Caco-2 (cell line): ENCODE results near the gene FCGR2B. TPM values are rescaled to one million over a fixed set of nuclear protein-coding genes. Genes with fewer than 3 reads are reported as not detected.
A peak's percentile ranks its signal among the peaks of the same experiment; 100 is the strongest.

Experiments used
- BruUV-seq: library from RNA; stranded (reverse); fragments of 400-500 nt; replicated peaks from 2 replicates; lab custom pipeline; 2021; lab: Mats Ljungman, UMichigan
- CTCF ChIA-PET: fragments of 300-600 bp; sonication (Branson Sonifier 250); formaldehyde crosslinking; loops from one replicate; lab custom pipeline; 2022; ENCODE audit warnings: antibody characterized with exemption; lab: Charles Lee
- POLR2A ChIA-PET: fragments of 300-600 bp; sonication (Branson Sonifier 250); formaldehyde crosslinking; loops from one replicate; lab custom pipeline; 2022; ENCODE audit warnings: antibody characterized with exemption; lab: Charles Lee
- DNase-seq, 2 experiments: peaks; one replicate each; pipeline versions ENCODE4 v3.0.0 to v3.0.0-alpha.2; 2020 to 2022
- H3K27me3 ChIP-seq: replicated peaks from 2 replicates; pipeline ENCODE4 v1.6.0; 2011; ENCODE audit warnings: low read length; ENCODE audit not compliant: control insufficient read depth, insufficient read depth
- H3K36me3 ChIP-seq: 2 replicates; pipeline ENCODE4 v1.5.1; 2011; ENCODE audit warnings: low read length; ENCODE audit not compliant: control insufficient read depth, insufficient read depth
- H3K4me1 ChIP-seq: fragments of 250-450 bp; sonication (Bioruptor Pico); 2 replicates; pipeline ENCODE4 v1.5.1; 2020; ENCODE audit warnings: mild to moderate bottlenecking
- H3K4me3 ChIP-seq: 2 replicates; pipeline ENCODE4 v1.5.1; 2011; ENCODE audit warnings: low read depth, mild to moderate bottlenecking, control low read depth, low read length
- H3K9me3 ChIP-seq: fragments of 250-450 bp; sonication (Bioruptor Pico); 2 replicates; pipeline ENCODE4 v1.5.1; 2020; ENCODE audit warnings: mild to moderate bottlenecking, moderate library complexity
- H3K27ac Mint-ChIP-seq: one replicate; pipeline ENCODE4 v1.8.0; 2022; ENCODE audit warnings: mixed read lengths; ENCODE audit not compliant: unreplicated experiment
- H3K27me3 Mint-ChIP-seq: one replicate; pipeline ENCODE4 v1.8.0; 2022; ENCODE audit warnings: mixed read lengths; ENCODE audit not compliant: insufficient read depth, unreplicated experiment
- H3K36me3 Mint-ChIP-seq: one replicate; pipeline ENCODE4 v1.8.0; 2022; ENCODE audit warnings: mild to moderate bottlenecking, mixed read lengths; ENCODE audit not compliant: insufficient read depth, unreplicated experiment
- H3K4me1 Mint-ChIP-seq: one replicate; pipeline ENCODE4 v1.8.0; 2022; ENCODE audit warnings: low read depth, mixed read lengths; ENCODE audit not compliant: unreplicated experiment
- H3K4me3 Mint-ChIP-seq: one replicate; pipeline ENCODE4 v1.8.0; 2022; ENCODE audit warnings: mild to moderate bottlenecking, moderate library complexity, mixed read lengths; ENCODE audit not compliant: unreplicated experiment
- H3K9me3 Mint-ChIP-seq: one replicate; pipeline ENCODE4 v1.8.0; 2022; ENCODE audit warnings: mixed read lengths; ENCODE audit not compliant: unreplicated experiment
- CTCF ChIP-seq, 2 experiments: fragments of 200-600 bp in 1 of 2; IDR thresholded peaks; 1 replicate in 1 of 2; 2 replicates in 1 of 2; pipeline versions ENCODE4 v1.5.1 to v1.8.0; 2011 to 2022; ENCODE audit warnings: antibody characterized with exemption in 1 of 2, control low read depth in 1 of 2, inconsistent platforms in 1 of 2, low read depth in 1 of 2, low read length in 1 of 2, mild to moderate bottlenecking in 1 of 2, moderate library complexity in 1 of 2; ENCODE audit not compliant: insufficient read depth in 1 of 2, severe bottlenecking in 1 of 2, unreplicated experiment in 1 of 2
- intact Hi-C: fragments of 100-400 bp; cut with micrococcal nuclease; formaldehyde crosslinking; loops from one replicate; pipeline ENCODE4 v1.10.0; 2022; ENCODE audit not compliant: unreplicated experiment
- total RNA-seq: library from RNA; stranded (reverse); gene quantifications from 2 replicates; pipeline ENCODE4 v1.2.3, GENCODE V29; 2022

Gene FCGR2B
- total RNA-seq, 1 experiment from 2014 or later: not detected

- Mint-ChIP-seq H3K27me3 (peaks cover 8% of the 10 kb centered on the region), H3K36me3 (peaks cover 15% of the 10 kb centered on the region), H3K4me1 (peaks cover 7% of the 10 kb centered on the region), H3K9me3 (no peaks in the 10 kb centered on the region), H3K4me3 (peak overlapping the region; percentile 77), H3K27ac (no peak overlapping the region)
- BruUV-seq: no TSS peak
- DNase-seq: peak; percentile 80 to 92
- peak overlapping the region; percentile 82 for H3K4me3 ChIP-seq
- CTCF ChIA-PET: interaction anchor here (0.7 to 1.5 kb wide), 5 partner anchors 12 to 311 kb away, joined by 3 to 8 read pairs (median 3); partner anchors contain the start of gene DUSP12
- H3K27me3 ChIP-seq: no peaks in the 10 kb centered on the region
- H3K4me1 ChIP-seq: no peaks in the 10 kb centered on the region
- intact Hi-C loops: no loop called here
- POLR2A ChIA-PET: interaction anchor here (0.8 to 1.1 kb wide), 2 partner anchors 14 to 23 kb away, joined by 3 read pairs; partner anchors contain the start of gene DUSP12
- no peaks in the 10 kb centered on the region for H3K36me3 ChIP-seq
- peak in 1 of 2 experiments; percentile 2 for TF ChIP-seq CTCF (IDR thresholded peaks at IDR 0.05; ENCODE audit: insufficient read depth in 1 of 2, low read depth in 1 of 2, low read length in 1 of 2, severe bottlenecking in 1 of 2, unreplicated experiment in 1 of 2)
- no peaks in the 10 kb centered on the region for H3K9me3 ChIP-seq
Measured at GRCh38 chr1:161726473-161727255, 63.7 kb downstream of the FCGR2B start.

DNA sequence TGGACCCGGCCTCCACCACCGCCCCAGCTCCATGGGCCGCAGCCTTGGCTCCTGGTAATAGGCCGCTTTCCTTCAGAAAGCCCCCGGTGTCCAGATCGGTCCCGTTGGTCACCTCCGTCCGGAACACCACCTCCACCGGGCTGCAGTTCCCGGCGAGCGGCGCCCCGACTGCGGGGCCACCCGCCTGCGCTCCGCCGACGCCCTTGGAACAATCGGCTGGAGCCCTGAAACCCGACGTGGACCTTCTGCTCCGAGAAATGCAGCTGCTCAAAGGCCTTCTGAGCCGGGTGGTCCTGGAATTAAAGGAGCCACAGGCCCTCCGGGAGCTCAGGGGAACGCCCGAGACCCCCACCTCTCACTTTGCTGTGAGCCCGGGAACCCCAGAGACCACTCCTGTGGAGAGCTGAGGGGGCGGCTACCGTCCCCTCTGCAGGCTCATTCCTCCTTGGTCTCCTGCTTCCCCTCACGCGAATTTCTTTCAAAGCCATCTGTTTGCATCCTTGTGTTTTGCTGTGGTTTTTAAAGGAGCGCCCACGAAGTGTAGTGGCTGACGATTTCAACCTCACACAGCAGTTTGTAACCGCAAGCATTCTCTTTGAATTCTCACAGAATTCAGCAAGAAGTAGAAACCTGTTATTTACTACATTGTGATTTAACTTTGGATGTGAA, 64.4 kb downstream of the FCGR2B start:
- intact Hi-C loops: no loop called here
- Histone ChIP-seq H3K27me3 (no peaks in the 10 kb centered on the region), H3K4me1 (no peaks in the 10 kb centered on the region), H3K9me3 (no peaks in the 10 kb centered on the region), H3K36me3 (no peaks in the 10 kb centered on the region), H3K4me3 (peak overlapping the region; percentile 82)
- Mint-ChIP-seq H3K27ac (no peak overlapping the region), H3K27me3 (peaks cover 7% of the 10 kb centered on the region), H3K36me3 (peaks cover 15% of the 10 kb centered on the region), H3K4me1 (peaks cover 7% of the 10 kb centered on the region), H3K9me3 (no peaks in the 10 kb centered on the region), H3K4me3 (peak overlapping the region; percentile 77)
- DNase-seq: no peak
- CTCF ChIA-PET: interaction anchor here (1.1 to 1.5 kb wide), 3 partner anchors 11 to 310 kb away, joined by 3 to 8 read pairs (median 4); partner anchors contain the start of gene DUSP12
- no peak for TF ChIP-seq CTCF (IDR thresholded peaks at IDR 0.05; ENCODE audit: insufficient read depth in 1 of 2, low read depth in 1 of 2, low read length in 1 of 2, severe bottlenecking in 1 of 2, unreplicated experiment in 1 of 2)
- TSS peak; percentile 85 for BruUV-seq
- POLR2A ChIA-PET: no interaction called here

Other genes starting within 250 kb of the FCGR2B start
- not detected in 2 replicates for gene FCGR2A, start 157.7 kb upstream of the FCGR2B start, total RNA-seq
- 0.32 and 0.60 TPM in 2 replicates for gene HSPA6, start 138.6 kb upstream of the FCGR2B start, total RNA-seq
- not detected in 2 replicates for gene FCGR3A, start 113.3 kb upstream of the FCGR2B start, total RNA-seq
- gene FCGR3B, start 32.0 kb upstream of the FCGR2B start, total RNA-seq: not detected in 2 replicates
- not detected in 2 replicates for gene FCRLA, start 44.1 kb downstream of the FCGR2B start, total RNA-seq
- gene FCRLB, start 58.4 kb downstream of the FCGR2B start, total RNA-seq: 0.29 and 0.30 TPM in 2 replicates
- 51.2 and 54.9 TPM in 2 replicates for gene DUSP12, start 86.6 kb downstream of the FCGR2B start, total RNA-seq
- 14.5 and 16.4 TPM in 2 replicates for gene ATF6, start 103.2 kb downstream of the FCGR2B start, total RNA-seq